GM18873 (cell line): ENCODE data around the gene LOXHD1.
A peak's percentile ranks its signal among the peaks of the same experiment; 100 is the strongest.

Experiments used
- ATAC-seq: cut with Tn5 transposase; IDR thresholded peaks from one replicate; pipeline ENCODE4 v1.9.1; 2021; ENCODE audit warnings: mild to moderate bottlenecking, moderate library complexity, moderate number of reproducible peaks; ENCODE audit not compliant: unreplicated experiment, low FRiP score

LOXHD1 gene

DNA sequence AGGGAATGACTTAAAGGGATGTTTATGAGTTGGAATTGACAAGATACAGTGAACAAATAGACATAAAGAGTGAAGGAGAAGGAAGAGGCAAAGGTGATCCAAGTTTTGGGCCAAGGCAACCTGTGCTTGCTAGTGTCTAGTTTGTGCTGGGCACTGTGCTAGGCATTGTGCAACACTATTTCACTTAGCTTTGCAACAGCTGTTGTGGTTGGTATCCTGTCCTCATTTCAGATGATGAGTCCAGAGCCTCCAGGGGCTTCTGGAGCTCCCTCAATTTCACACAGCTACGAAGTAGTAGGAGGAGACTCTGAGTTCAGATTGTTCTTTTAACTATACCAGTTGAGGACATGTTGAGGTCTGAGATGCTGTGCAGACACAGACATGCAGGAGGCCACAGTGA, 18.1 kb upstream of the LOXHD1 start:
- no peak for ATAC-seq

DNA sequence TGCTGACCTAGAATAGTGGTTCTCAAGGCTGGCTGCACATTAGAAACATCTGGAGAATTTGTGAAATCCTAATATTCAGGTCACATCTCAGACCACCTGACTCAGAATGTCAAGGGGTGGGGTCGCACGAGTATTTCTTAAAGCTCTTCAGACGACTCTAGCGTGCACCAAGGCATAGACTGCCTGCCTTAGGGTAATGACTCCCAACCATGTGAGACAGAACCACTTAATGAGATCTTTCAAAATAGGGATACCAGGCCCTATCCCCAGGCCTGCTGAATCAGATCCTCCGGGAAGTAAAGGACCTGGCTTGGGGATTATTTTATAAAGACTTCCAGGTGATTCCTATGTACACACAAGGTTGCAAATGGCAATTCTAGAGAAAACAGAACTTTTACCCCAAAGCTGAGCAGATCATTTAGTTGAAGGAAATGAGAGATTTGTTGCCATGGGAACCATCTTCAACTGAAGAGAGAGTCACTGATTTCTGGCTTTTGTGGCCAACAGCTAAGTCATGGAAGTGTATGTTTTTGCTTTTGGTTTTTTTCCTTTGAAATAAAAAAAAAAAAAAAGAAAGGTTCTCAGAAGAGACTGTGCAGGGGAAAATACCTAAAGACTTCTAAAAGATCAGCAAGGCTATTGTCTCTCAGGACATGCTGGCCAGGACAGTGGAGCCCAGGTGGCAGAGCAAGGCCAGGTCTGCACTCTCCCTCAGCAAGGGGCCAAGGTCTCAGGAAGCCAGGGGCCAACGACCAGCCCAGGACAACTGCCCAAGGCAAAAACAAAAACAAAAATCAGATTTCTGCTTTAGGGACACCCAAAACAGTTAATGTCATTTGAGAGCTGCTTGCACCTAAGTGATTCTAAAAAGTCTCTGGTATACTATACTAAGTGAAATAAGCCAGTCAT, 15.3 kb upstream of the LOXHD1 start:
- ATAC-seq, result no peak

DNA sequence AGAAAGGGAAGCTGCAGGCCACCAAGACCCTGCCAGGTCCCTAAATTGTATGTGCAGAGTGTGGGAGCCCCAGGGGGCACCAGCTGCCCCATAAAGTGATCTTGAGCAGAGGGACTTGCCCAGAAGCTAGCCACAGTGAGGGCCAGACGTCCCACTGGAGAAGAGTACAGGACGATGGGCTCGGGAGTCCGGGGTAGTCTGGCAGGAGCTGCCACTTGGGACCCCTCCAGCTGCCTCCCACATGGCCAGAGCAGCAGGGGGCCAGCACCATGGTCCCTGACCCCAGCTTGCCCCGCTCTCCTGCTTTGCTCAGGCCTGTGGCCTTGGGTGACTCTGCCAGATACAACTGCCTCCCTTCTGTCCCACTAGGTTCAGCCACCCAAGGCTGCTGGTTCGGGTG, 11.7 kb upstream of the LOXHD1 start:
- no peak for ATAC-seq

DNA sequence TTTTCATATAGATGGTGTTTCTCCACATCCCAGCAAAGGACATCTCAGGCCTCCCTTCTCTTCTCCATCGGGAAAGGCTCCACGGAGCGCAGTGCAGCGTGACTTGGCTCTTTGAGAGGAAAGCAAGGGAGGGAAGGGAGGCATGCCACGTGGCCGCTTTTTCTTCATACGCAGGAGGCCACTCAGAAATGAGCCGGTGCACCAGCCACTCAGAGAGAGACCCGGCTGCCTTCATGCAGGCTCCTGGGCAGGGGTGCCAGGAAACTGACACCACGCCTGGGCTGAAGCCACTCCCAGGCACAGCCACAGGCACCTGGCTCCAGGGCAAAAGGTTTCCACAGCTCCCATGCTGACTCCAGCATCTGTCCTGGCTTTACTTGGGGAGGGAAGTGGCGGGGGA, 11.1 kb upstream of the LOXHD1 start:
- no peak for ATAC-seq

DNA sequence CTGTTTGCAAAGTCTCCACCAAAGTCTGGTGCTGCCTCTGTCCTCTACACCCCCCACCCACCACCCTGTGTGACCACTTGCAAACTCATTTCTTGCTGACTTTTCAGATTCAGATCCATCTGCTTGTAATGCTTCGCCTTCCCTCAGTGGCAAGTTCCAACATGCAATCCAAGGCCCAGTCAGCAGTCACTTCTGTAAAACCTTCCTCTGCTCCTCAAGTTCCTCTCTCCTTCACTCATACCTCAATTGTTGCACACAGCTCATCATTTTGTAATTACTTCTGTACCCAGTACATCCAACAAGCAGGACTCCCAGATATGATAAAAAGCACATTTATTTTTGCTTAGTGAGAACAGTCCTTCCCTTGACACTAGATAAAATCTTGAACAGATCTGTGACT, 6.5 kb upstream of the LOXHD1 start:
- no peak for ATAC-seq

DNA sequence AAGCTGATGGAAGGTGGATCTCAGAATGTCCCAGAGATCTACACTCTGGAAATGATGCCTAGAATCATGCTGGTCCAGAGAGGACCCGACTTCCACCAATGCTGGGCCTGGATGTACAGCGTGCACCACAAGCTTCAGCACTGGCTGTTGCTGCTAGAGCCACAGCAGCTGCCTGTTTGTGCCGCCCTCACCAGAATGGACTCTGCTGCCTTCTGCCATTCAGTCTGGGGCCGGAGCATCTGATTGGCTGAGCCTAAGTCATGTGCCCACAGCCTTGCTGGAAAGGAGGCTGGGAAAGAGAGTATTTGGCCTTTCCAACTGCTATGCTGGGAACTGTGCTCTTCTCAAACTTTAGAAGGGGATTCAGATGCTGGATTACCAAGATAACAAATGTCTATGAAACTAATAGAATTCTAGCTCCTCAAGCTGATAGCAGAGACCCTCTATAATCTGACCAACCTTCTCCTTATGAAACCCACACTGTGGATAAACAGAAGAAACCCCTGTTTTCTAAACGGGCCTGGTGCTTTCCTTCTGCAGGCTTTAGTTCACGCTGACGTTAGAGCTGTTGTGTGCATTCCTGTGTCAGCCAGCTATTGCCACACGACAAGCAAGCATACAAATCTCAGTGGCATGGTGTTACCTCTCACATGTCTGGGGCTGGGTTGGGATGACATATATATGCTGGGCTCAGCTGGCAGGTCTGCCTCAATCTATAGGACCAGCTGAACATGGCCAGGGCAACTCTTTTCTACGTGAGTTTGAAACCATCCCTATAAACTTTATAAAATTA, 4.1 kb upstream of the LOXHD1 start:
- no peak for ATAC-seq

DNA sequence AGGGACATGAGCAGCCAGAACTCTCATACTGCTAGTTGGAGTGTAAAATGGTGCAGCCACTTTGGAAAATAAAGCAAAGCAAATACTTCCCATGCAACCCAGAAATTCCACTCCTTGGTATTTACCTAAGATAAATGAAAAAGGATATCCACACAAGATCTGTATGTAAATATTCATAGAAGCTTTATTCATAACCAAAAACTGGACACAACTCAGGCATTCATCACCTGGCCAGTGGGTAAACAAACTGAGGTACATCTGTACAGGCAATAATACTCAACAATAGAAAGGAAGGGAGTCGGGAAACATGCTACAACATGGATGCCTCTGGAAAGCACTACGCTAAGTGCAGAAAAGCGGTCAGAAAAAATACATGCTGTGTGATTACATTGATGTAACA, 2.5 kb upstream of the LOXHD1 start:
- ATAC-seq, result no peak

DNA sequence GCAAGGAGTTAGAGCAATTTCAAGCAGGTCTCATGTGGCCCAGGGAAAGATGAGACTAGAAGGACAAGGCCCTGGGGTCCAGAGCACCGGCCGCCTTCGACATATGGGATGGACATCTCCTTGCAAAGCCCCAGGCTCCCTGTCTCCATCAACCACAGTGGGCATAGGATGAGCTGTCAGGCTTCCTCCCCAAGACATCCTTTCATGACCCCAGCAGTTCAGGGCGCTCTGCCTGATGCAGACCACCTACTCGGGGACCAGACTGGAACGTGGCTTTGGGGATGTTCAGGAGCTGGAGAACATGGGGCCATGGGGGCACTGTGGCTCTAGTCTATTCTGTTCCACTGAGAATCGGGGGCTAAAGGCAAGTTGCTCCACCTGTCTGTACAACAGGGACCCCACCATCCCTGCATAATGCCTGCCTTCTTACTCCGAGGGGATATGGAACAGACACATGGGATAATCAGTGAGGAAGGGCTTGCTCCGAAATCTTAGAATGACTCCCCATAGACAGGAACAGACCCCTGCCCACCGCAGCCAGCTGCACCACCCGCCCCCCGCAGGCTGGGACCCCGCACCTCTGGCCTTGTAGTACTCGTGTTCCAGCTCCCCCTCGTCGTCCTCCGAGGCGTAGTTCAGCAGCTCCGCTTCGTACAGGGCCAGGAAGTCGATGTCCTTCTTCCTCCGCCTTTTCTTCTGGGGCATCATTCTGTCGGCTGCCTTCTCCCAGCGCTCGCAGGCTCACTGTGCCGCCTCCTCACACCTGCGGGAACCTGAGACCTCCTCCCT, 500 bp downstream of the LOXHD1 start:
- ATAC-seq, result no peak

DNA sequence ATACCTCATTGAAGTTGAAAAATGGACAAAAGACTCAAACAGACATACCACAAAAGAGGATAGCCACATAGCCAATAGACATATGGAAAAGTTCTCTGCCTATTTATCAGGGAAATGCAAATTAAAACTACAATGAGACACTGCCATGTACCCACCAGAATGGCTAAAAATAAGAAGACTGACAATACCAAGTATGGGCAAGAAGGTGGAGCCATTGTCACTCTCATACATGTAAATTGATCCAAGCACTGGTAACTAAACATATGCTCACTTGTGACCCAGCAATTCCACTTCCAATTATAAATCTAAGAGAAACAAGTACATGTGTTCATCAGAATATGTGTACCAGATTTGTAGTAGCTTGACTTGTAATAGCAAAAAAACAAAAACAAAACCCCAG, 4.6 kb downstream of the LOXHD1 start:
- no peak for ATAC-seq

DNA sequence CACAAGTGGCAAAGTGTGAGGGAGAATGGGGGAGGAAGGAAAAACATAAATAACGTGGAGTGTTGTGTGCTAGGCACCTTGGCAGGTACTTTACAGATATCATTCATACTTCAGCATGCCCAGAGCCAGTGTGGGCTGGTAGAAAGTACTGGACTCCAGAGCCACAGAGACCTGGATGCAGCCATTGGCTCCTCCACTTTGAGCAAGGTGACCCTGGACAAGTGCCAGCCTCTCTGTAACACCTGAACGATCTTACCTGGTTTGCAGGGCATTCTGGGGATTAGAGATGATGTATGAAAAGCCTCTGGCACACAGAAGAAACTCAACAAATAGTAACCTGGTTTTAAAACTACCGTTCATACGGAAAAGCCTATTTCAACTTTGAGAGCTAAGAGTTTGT, 6.3 kb downstream of the LOXHD1 start:
- no peak for ATAC-seq

DNA sequence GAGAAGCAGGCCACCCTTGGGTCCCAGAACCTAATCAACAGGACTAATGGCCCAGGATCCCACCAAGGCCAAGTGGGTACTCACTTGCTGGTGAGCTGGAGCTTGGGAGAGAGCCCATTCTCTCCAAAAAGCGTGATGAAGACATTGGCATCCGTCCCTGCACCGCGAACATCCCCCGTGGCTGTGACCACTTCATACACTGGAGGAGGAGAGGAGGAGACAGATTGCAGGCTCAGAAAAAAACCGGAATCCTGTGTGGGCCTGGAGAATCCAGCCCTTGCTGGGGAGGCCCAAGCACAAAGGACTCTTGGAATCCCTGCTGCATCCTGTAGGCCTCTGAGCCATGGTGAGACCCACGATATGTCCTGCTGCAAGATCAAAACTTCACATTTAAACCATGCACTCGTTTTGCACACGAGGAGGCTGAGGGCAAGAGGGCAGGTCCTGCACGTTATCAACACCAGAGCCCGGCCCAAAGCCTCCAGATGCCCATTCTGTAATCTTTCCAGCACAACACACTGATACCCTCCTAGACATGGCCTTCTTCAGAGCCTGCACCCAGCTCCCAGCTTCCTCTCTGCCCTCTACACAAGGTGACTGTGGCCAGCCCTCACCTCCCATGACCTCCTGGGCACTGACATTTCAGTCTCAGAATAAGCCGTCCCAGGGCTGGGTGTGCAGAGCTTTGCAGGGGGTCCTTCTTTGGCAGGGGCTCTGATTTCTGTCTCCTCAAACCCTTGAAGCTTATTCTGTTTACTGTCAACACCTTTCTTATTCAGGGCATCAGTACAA, 7.8 kb downstream of the LOXHD1 start:
- no peak for ATAC-seq

DNA sequence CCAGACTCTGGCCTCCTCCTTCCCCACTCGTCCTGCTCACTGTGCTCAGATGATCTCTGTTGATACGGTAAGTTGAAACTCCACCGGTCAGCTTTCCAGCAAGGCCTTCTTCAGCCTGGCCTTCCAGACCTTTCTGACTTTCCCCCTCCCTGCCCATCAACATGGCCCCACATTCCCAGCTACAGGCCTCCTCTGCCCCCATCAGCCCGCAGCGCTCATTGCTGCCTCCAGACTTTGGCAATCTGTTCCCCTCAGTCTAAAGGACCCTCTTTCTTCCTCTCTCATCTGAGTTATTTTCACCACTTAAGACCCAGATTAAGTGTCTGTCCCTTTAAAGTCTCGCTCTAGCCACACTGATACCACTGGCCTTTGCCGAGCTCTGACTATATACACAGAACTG, 10.6 kb downstream of the LOXHD1 start:
- no peak for ATAC-seq

DNA sequence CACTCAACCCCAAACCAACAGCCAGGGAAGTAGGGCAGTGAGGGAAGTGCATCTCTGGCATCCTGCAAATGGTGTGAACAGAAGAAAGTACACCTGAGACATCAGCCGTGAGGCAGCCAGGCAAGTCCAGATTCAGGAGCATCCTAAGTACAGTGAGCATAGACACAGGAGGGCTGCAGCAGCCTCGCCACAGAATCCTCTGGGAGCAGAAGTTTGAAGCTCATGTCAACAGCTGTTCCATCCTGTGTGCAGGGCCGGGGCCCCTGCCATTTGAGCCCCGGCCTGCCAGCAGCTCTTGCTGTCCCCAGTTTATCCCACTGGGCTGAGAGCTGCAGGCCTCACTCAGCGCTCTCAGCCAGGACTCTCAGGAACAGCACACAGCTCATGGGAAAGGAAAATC, 14.5 kb downstream of the LOXHD1 start:
- ATAC-seq, result no peak

DNA sequence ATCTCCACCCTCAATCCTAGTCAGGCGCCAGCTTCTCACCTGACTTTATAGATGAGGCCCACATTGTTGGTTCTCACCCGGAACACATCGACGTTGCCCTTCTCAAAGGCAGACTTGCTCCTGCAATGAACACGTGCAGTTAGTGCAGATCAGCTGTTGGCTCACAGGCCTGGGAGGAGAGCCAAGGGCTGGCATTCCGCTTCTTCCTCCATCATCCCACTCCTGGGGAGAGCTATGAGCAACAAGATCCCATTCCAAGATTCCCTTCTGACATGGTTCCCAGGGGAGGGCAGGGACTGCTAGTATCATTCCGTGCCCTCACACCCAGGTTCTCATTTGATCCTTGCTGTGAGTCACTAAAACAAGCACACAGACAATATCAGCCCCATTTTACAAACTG, 15.1 kb downstream of the LOXHD1 start:
- ATAC-seq, result no peak

DNA sequence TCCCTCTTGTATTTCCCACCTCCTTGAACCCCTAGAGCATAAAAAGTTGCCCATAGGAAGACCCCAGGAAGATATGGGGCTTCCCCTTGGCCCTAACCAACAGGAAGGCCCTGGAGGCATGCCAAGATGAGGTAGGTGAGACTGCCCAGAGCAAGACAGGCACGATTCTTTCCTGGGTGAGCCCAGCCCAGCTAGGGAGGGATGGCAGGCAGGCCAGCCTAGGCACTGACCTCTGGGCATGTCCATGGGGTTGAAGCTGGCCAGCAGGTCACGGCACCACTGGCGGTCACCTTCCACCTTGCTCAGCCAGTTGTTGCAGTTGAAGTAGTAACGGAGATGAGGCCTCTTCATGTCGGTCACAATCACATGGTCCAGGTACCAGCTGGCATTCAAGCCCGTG, 17.6 kb downstream of the LOXHD1 start:
- ATAC-seq, result no peak

DNA sequence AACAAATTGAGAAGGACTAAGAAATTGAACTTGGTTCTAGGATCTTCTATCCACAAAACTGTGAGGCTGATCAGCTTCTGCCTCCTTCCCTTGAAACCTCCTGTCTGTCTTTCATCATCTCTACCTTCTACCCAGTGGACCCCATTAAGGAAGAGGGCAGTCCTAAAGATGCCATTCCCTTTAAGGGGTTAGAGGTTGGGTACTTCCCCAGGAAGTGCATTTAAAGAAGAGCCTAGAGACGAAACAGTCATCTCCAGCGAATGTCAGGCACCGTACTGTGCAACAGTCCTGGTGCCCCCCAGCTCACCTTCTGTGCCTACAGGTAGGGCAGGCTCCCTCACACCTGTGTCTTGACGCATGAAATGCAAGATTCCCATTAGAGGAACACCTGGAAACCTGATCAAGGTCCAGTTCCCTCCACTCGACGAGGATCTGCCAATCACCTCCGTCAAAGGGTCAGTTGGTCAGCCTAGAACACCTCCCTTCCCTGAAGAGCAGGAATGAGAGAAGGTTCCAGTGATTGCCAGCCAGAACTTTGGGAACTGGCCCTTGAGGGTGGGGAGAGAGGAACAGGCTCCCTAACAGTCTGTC, 20.9 kb downstream of the LOXHD1 start:
- no peak for ATAC-seq

DNA sequence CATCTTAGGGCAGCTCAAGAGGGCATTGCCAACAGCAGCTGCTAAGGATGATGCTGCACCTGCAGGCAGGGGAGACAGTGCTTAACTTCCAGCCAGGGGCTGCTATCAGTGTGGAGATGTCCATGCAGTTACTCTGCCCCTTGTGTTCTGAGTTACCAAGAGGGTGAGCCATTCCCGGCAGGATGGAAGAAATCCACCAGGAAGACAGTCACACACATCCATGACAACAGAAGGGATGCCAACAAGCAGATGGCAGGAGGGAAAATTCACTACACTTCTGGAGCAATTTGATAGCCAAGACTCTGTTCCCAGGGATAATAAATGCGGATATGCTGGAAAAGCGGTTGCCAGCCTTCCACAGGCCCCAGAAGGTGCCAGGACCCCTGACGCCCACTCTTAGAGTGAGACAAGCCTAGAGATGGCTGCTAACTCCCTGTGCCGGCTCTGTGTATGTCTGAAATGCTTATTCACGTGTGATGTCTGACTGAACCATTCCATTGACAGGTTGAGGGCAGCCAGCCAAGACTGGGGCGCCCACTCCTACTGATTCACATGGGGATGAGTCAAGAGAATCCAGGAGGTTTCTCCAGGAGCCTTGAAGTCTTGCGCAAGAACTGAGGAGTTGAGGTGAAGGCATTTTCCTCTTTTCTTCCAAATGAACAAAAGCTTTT, 24.5 kb downstream of the LOXHD1 start:
- ATAC-seq, result no peak

DNA sequence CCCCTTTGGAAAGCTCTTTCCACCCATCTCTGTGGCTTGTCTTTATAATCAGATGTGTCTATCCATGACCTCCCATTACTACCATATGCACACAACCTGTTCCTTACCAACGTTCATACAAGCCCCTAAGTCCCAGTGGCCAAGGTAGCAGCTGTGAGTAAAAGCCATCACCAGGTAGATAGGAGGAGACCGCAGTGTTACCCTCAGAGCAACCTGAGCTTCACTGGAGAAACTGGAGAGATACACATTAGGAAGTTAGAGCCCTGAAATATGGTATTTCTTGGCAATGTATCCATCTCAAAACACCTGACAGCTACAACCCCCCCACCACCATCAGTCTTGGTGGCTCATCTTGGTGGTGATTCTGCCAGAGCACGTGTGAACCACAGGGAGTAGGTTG, 26.0 kb downstream of the LOXHD1 start:
- no peak for ATAC-seq

DNA sequence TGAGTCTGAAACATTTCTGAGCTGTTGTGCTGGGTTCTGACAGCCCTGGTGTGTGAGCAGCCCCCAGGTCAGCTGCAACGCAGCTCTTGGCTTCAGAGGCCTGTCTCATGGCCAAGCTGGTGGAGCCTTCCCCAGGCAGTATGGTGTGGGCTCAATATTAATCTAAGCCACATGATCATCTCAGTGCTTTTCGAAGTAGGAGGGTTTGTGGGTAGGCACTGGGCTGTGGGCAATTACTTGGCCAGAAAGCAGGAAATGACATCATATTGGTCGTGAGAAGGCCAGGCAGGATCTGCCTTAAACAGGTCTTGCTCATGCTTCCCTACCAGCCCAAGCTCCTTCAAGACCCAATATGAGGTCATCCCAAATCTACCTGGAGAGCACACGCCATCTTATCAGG, 26.9 kb downstream of the LOXHD1 start:
- peak; percentile 50 for ATAC-seq
